OCI-LY3 (cell line): ENCODE results near the gene SLC8A1.
A peak's percentile ranks its signal among the peaks of the same experiment; 100 is the strongest.

Experiments used
- H2AFZ ChIP-seq: fragments of 200-600, 300-600 bp; shearing (Covaris generic); 2 replicates; pipeline ENCODE4 v1.6.0; 2014; ENCODE audit warnings: antibody characterized with exemption, low read depth, low read length
- H3K27ac ChIP-seq: fragments of 200-600, 300-600 bp; sonication (generic); 2 replicates; pipeline ENCODE4 v1.5.1; 2014; ENCODE audit warnings: mild to moderate bottlenecking, low read length, moderate library complexity, mixed read lengths
- H3K27me3 ChIP-seq: fragments of 200-600, 300-600 bp; sonication (generic); 2 replicates; pipeline ENCODE4 v1.6.1; 2014; ENCODE audit warnings: low read depth, low read length, mixed read lengths
- H3K36me3 ChIP-seq: fragments of 200-600, 300-600 bp; sonication (generic); replicated peaks from 2 replicates; pipeline ENCODE3; 2014; ENCODE audit warnings: low read depth, low read length, mixed read lengths
- H3K4me1 ChIP-seq: fragments of 300-600, 200-600 bp; sonication (generic); 2 replicates; pipeline ENCODE4 v1.6.1; 2014; ENCODE audit warnings: low read length, mixed read lengths
- H3K4me2 ChIP-seq: fragments of 200-600, 300-600 bp; sonication (generic); 2 replicates; pipeline ENCODE4 v1.6.1; 2014; ENCODE audit warnings: low read length, mixed read lengths
- H3K4me3 ChIP-seq: fragments of 300-600, 200-600 bp; sonication (generic); 2 replicates; pipeline ENCODE4 v1.5.1; 2014; ENCODE audit warnings: antibody characterized with exemption, mild to moderate bottlenecking, low read length, moderate library complexity
- H3K79me2 ChIP-seq: fragments of 300-600, 200-600 bp; shearing (Covaris generic); 2 replicates; pipeline ENCODE4 v1.6.1; 2014; ENCODE audit warnings: mild to moderate bottlenecking, low read length, mixed read lengths
- H3K9ac ChIP-seq: fragments of 300-600, 200-600 bp; shearing (Covaris generic); 2 replicates; pipeline ENCODE4 v1.6.0; 2014; ENCODE audit warnings: mild to moderate bottlenecking, low read length, moderate library complexity
- H3K9me3 ChIP-seq: fragments of 200-600, 300-600 bp; shearing (Covaris generic); 2 replicates; pipeline ENCODE4 v1.6.1; 2014; ENCODE audit warnings: low read length, mixed read lengths; ENCODE audit not compliant: insufficient read depth
- H4K20me1 ChIP-seq: fragments of 200-600, 300-600 bp; sonication (generic); 2 replicates; pipeline ENCODE4 v1.6.1; 2016; ENCODE audit warnings: low read length, mixed read lengths; ENCODE audit not compliant: insufficient read depth
- CTCF ChIP-seq: fragments of 200-600, 300-600 bp; sonication (generic); IDR thresholded peaks from 2 replicates; pipeline ENCODE4 v1.5.1; 2014; ENCODE audit warnings: antibody characterized with exemption, low read length, low read depth
- EZH2phosphoT487 ChIP-seq: fragments of 200-600 bp; shearing (Covaris generic); IDR thresholded peaks from 2 replicates; pipeline ENCODE4 v1.6.1; 2018; ENCODE audit warnings: antibody characterized with exemption, mixed run types, low read depth

Gene SLC8A1

GRCh38 chr2:40477361-40477760, 25.5 kb upstream of the SLC8A1 start:
- no peaks in the 10 kb centered on the region for H3K36me3 ChIP-seq
- no peak for TF ChIP-seq EZH2phosphoT487
- TF ChIP-seq CTCF: no peak
- no peaks in the 10 kb centered on the region for H3K27me3 ChIP-seq
- no peaks in the 10 kb centered on the region for H4K20me1 ChIP-seq
- no peak overlapping the region for H3K27ac ChIP-seq
- no peak overlapping the region for H3K4me2 ChIP-seq
- no peaks in the 10 kb centered on the region for H3K79me2 ChIP-seq
- H3K4me1 ChIP-seq: peaks cover 28% of the 10 kb centered on the region
- no peak overlapping the region for H3K9ac ChIP-seq
- H2AFZ ChIP-seq: no peak overlapping the region
- no peak overlapping the region for H3K4me3 ChIP-seq
- no peaks in the 10 kb centered on the region for H3K9me3 ChIP-seq

- H3K27me3 ChIP-seq: no peaks in the 10 kb centered on the region
- no peaks in the 10 kb centered on the region for H3K36me3 ChIP-seq
- H3K4me1 ChIP-seq: peaks cover 37% of the 10 kb centered on the region
- H4K20me1 ChIP-seq: no peaks in the 10 kb centered on the region
- no peaks in the 10 kb centered on the region for H3K79me2 ChIP-seq
- TF ChIP-seq CTCF (no peak), EZH2phosphoT487 (no peak)
- no peak overlapping the region for H3K27ac ChIP-seq
- H2AFZ ChIP-seq: no peak overlapping the region
- H3K4me2 ChIP-seq: no peak overlapping the region
- no peak overlapping the region for H3K4me3 ChIP-seq
- no peak overlapping the region for H3K9ac ChIP-seq
- no peaks in the 10 kb centered on the region for H3K9me3 ChIP-seq
These were observed 24.5 kb upstream of the SLC8A1 start for GRCh38 chr2:40476436-40476835.

- TF ChIP-seq EZH2phosphoT487 (no peak), CTCF (no peak)
These were observed 22.4 kb upstream of the SLC8A1 start for GRCh38 chr2:40474306-40474705.

GRCh38 chr2:40471866-40472265, 20.0 kb upstream of the SLC8A1 start:
- Histone ChIP-seq H3K9ac (no peak overlapping the region), H3K27ac (peak overlapping the region; percentile 25), H3K4me1 (peaks cover 32% of the 10 kb centered on the region), H3K36me3 (no peaks in the 10 kb centered on the region), H2AFZ (0 out of 2 replicates have a peak overlapping the region, but pooled peaks have one; percentile 36), H3K79me2 (no peaks in the 10 kb centered on the region), H3K4me2 (peak overlapping the region; percentile 80), H4K20me1 (no peaks in the 10 kb centered on the region), H3K9me3 (no peaks in the 10 kb centered on the region), H3K27me3 (no peaks in the 10 kb centered on the region), H3K4me3 (no peak overlapping the region)
- TF ChIP-seq CTCF (no peak), EZH2phosphoT487 (no peak)

More at GRCh38 chr2:40474306-40474705, 22.4 kb upstream of the SLC8A1 start:
- Histone ChIP-seq H3K27ac (no peak overlapping the region), H3K27me3 (no peaks in the 10 kb centered on the region), H3K36me3 (no peaks in the 10 kb centered on the region), H3K4me2 (no peak overlapping the region), H3K9ac (no peak overlapping the region), H3K4me3 (no peak overlapping the region), H3K4me1 (peaks cover 30% of the 10 kb centered on the region), H2AFZ (no peak overlapping the region), H4K20me1 (no peaks in the 10 kb centered on the region), H3K9me3 (no peaks in the 10 kb centered on the region), H3K79me2 (no peaks in the 10 kb centered on the region)
